Spleen (tissue), 11 donors: ENCODE data around the gene IFNL1. TPM values are rescaled to one million over a fixed set of nuclear protein-coding genes. Genes with fewer than 3 reads are reported as not detected.

Experiments used
- DNase-seq: peaks from one replicate; pipeline ENCODE4 v3.0.0-alpha.2; 2020
- H3K27ac ChIP-seq, 8 donors: fragments of 200-600 bp; sonication (generic) in 7 of 8; 1 replicate in 4 of 8; 2 replicates in 4 of 8; pipeline versions ENCODE4 v1.5.0 to v1.8.0; 2016 to 2021; ENCODE audit warnings: inconsistent platforms in 4 of 8, mild to moderate bottlenecking in 4 of 8, moderate library complexity in 1 of 8
- H3K27me3 ChIP-seq, 7 donors: fragments of 200-600 bp; sonication (generic) in 6 of 7; replicated peaks in 1 of 7; 1 replicate in 4 of 7; 2 replicates in 3 of 7; pipeline versions ENCODE4 v1.5.0 to v1.8.0; 2016 to 2021; ENCODE audit warnings: inconsistent platforms in 3 of 7, mild to moderate bottlenecking in 1 of 7
- H3K36me3 ChIP-seq, 6 donors: fragments of 200-600 bp; sonication (generic) in 5 of 6; 1 replicate in 4 of 6; 2 replicates in 2 of 6; pipeline versions ENCODE4 v1.5.0 to v1.8.0; 2016 to 2021; ENCODE audit warnings: inconsistent platforms in 2 of 6
- H3K4me1 ChIP-seq, 6 donors: fragments of 200-600 bp; sonication (generic) in 5 of 6; 1 replicate in 3 of 6; 2 replicates in 3 of 6; pipeline versions ENCODE4 v1.5.0 to v1.8.0; 2016 to 2021; ENCODE audit warnings: inconsistent platforms in 3 of 6
- H3K4me3 ChIP-seq, 8 donors: fragments of 200-600 bp; sonication (generic) in 7 of 8; 1 replicate in 4 of 8; 2 replicates in 4 of 8; pipeline versions ENCODE4 v1.5.0 to v1.8.0; 2016 to 2021; ENCODE audit warnings: inconsistent platforms in 4 of 8, mild to moderate bottlenecking in 4 of 8, moderate library complexity in 2 of 8
- H3K9me3 ChIP-seq, 8 donors: fragments of 200-600 bp; sonication (generic) in 7 of 8; 1 replicate in 4 of 8; 2 replicates in 4 of 8; pipeline versions ENCODE4 v1.5.0 to v1.8.0; 2016 to 2021; ENCODE audit warnings: inconsistent platforms in 4 of 8
- CTCF ChIP-seq, 11 experiments: fragments of 200-600 bp in 7 of 11; fragments of 450-650 bp in 4 of 11; sonication (generic) in 4 of 11; IDR thresholded peaks in 8 of 11; conservative IDR thresholded peaks in 3 of 11; 1 replicate in 7 of 11; 2 replicates in 4 of 11; pipeline versions ENCODE4 v1.4.0 to v1.8.0; 2016 to 2021; ENCODE audit warnings: antibody characterized with exemption in 11 of 11, inconsistent platforms in 4 of 11, mild to moderate bottlenecking in 1 of 11
- POLR2A ChIP-seq, 3 donors: fragments of 450-650 bp; IDR thresholded peaks; one replicate each; pipeline ENCODE4 v1.5.1; 2017; ENCODE audit warnings: antibody characterized with exemption in 3 of 3, mild to moderate bottlenecking in 1 of 3
- POLR2AphosphoS5 ChIP-seq, 3 donors: sonication (generic); formaldehyde crosslinking; IDR thresholded peaks; one replicate each; pipeline ENCODE4 v1.5.1; 2017; ENCODE audit warnings: antibody characterized with exemption in 3 of 3
- WGBS, 5 donors: extraction: QIAGEN DNeasy Blood & Tissue Kit in 3 of 5; methylation state at CpG; one replicate each; pipeline versions ENCODE4 v1.1.5 to v1.1.7; 2013 to 2018; 5-methylcytosine and 5-hydroxymethylcytosine counted together
- intact Hi-C: fragments of 100-400 bp; cut with DNase I; formaldehyde crosslinking; loops from one replicate; pipeline ENCODE4 v1.15.0; 2023; ENCODE audit warnings: low total_unique reads
- polyA plus RNA-seq, 3 donors: library from polyadenylated mRNA; stranded (reverse); fragments of 200-250 nt; gene quantifications; one replicate each; pipeline ENCODE4 v1.2.1, GENCODE V29; 2013
- total RNA-seq, 7 donors: library from RNA; depleted of rRNA in 3 of 7; stranded (reverse); fragments of >200 nt in 3 of 7; fragmentation: NEBNext Ultra II Directional in 4 of 7; extraction: Animal tissue kit (Norgen Biotek cat#: 25700) in 4 of 7; gene quantifications; one replicate each; pipeline versions ENCODE4 v1.1.0 to v1.2.1, GENCODE V29; 2016 to 2021
- donor health status: healthy with polysubstance abuse.
- donor health status: DM: no; HTN: no; CAD: no; lungs with moderate emphysema.
- donor health status: DM: no; HTN: no; CAD: no.
- donor health status: Bipolar disorder and iron deficiency.
- donor health status: healthy.
- donor health status: DM: no; HTN: no; CAD: no.
- donor health status: DM: yes; HTN: yes; CAD: no.

The IFNL1 gene
- total and polyA plus RNA-seq, 10 donors, result not detected

GRCh38 chr19:39277598-39277997 is 18.6 kb upstream of the IFNL1 start:
- no peaks in the 10 kb centered on the region for H3K36me3 ChIP-seq
- no peak for TF ChIP-seq CTCF (IDR thresholded peaks at IDR 0.05 in 8 of 11, conservative IDR thresholded peaks at IDR 0.05 in 3 of 11)
- no peak for TF ChIP-seq POLR2A (IDR thresholded peaks at IDR 0.05)
- TF ChIP-seq POLR2AphosphoS5 (IDR thresholded peaks at IDR 0.05), result no peak
- no peaks in the 10 kb centered on the region for H3K4me1 ChIP-seq
- H3K9me3 ChIP-seq, result peaks cover 0 to 19% (median 13%) of the 10 kb centered on the region in 8 donors
- no peak overlapping the region for H3K4me3 ChIP-seq
- WGBS, 5 donors, result 79 to 84% (median 81%) methylated on average over 7 of the region's 7 CpGs
- no peak overlapping the region for H3K27ac ChIP-seq
- intact Hi-C loops, result no loop called here
- DNase-seq, result no peak
- no peaks in the 10 kb centered on the region for H3K27me3 ChIP-seq

DNA sequence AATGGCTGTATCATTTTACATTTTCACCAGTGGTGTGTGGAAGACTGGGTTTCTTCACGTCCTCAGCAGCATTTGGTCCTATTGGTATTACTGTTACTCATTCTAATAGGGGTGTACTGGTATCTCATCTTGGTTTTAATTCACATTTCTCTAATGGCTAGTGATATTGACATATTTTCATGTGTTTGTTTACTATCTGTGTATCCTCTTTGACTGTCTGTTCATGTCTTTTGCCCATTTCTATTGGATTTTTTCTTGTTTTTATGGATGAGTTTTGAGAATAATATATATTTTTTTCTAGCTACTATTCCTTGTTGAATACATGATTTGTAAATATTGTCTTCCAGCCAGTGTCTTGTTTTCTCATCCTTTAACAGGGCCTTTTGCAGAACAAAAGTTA is 14.2 kb upstream of the IFNL1 start:
- no peak overlapping the region for H3K27ac ChIP-seq
- no peaks in the 10 kb centered on the region for H3K36me3 ChIP-seq
- H3K4me3 ChIP-seq, result no peak overlapping the region
- intact Hi-C loops, result no loop called here
- no peak for DNase-seq
- no peak for TF ChIP-seq POLR2AphosphoS5 (IDR thresholded peaks at IDR 0.05)
- H3K4me1 ChIP-seq, result no peaks in the 10 kb centered on the region
- 32 to 83% (median 65%) methylated on average over 1 of the region's 1 CpG for WGBS, 5 donors
- H3K27me3 ChIP-seq, result no peaks in the 10 kb centered on the region
- peaks cover 0 to 44% (median 33%) of the 10 kb centered on the region in 8 donors for H3K9me3 ChIP-seq

GRCh38 chr19:39284032-39284431 is 12.2 kb upstream of the IFNL1 start:
- 90 to 100% (median 93%) methylated on average over 1 of the region's 1 CpG for WGBS, 5 donors
- Histone ChIP-seq H3K27me3 (no peaks in the 10 kb centered on the region), H3K36me3 (no peaks in the 10 kb centered on the region), H3K9me3 (peaks cover 0 to 44% (median 33%) of the 10 kb centered on the region in 8 donors), H3K27ac (no peak overlapping the region), H3K4me1 (no peaks in the 10 kb centered on the region), H3K4me3 (no peak overlapping the region)
- TF ChIP-seq CTCF (IDR thresholded peaks at IDR 0.05 in 8 of 11, conservative IDR thresholded peaks at IDR 0.05 in 3 of 11) (no peak), POLR2AphosphoS5 (IDR thresholded peaks at IDR 0.05) (no peak), POLR2A (IDR thresholded peaks at IDR 0.05) (no peak)
- DNase-seq, result no peak
- intact Hi-C loops, result no loop called here

DNA sequence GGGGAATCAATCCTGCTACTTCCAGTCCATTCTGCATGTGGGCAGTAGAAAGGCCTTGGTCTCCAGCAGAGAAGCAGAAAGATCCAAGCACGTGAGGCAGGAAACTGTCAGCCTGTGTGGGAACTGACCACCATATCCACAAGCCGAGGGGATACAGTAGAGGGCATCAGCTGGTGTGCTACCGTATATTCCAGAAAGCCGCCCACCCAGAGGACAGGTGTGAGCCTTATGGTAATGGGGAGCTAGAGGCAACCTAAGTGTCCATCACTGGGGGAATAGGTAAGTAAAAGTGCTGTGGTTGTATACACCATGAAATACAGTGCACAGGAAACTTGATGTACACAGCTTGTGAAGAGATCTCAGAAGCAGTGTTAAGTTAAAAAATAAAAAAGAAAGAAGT is 2.8 kb upstream of the IFNL1 start:
- 61 to 70% (median 65%) methylated on average over 4 of the region's 4 CpGs for WGBS, 5 donors
- Histone ChIP-seq H3K27ac (no peak overlapping the region), H3K36me3 (no peaks in the 10 kb centered on the region), H3K9me3 (no peaks in the 10 kb centered on the region), H3K4me3 (no peak overlapping the region), H3K4me1 (peaks cover 0 to 8% (median 3%) of the 10 kb centered on the region in 6 donors), H3K27me3 (peaks cover 0 to 36% (median 3%) of the 10 kb centered on the region in 7 donors)
- TF ChIP-seq CTCF (IDR thresholded peaks at IDR 0.05 in 8 of 11, conservative IDR thresholded peaks at IDR 0.05 in 3 of 11) (no peak), POLR2AphosphoS5 (IDR thresholded peaks at IDR 0.05) (no peak), POLR2A (IDR thresholded peaks at IDR 0.05) (no peak)
- intact Hi-C loops, result no loop called here
- peak; percentile 22 for DNase-seq

DNA sequence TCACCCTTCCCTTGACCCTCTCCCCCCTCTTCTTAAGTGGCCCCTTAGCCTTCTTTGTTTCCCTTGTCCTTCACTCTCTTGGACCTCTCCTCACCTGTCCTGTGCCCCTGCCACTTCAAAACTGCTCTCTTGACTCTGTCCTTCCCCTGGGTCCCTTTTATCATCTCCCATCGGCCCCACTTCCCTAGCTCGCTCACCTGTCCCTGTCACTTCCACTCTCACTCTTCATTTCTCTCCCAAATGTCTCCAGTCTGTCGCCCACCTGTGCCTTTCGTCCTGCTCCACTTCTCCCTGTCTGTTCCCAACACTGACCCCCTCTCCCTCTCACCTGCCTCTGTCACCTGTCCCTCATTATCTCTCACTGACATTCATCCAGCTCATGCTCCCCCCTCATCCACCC is 699 bp downstream of the IFNL1 start:
- no peaks in the 10 kb centered on the region for H3K36me3 ChIP-seq
- DNase-seq, result peak; percentile 5
- H3K4me1 ChIP-seq, result peaks cover 0 to 13% (median 3%) of the 10 kb centered on the region in 6 donors
- 88 to 92% (median 90%) methylated on average over 4 of the region's 4 CpGs for WGBS, 5 donors
- no peaks in the 10 kb centered on the region for H3K9me3 ChIP-seq
- no peak overlapping the region for H3K27ac ChIP-seq
- TF ChIP-seq POLR2A (IDR thresholded peaks at IDR 0.05) (no peak), POLR2AphosphoS5 (IDR thresholded peaks at IDR 0.05) (no peak), CTCF (IDR thresholded peaks at IDR 0.05 in 8 of 11, conservative IDR thresholded peaks at IDR 0.05 in 3 of 11) (no peak)
- intact Hi-C loops, result no loop called here
- H3K4me3 ChIP-seq, result no peak overlapping the region
- peaks cover 0 to 25% (median 3%) of the 10 kb centered on the region in 7 donors for H3K27me3 ChIP-seq
